GOT3 (cell line): ENCODE data around the gene PRKD1.

Experiments used
- DNase-seq: peaks from one replicate; lab custom pipeline; 2025; ENCODE audit warnings: mixed read lengths; lab: John Stamatoyannopoulos, UW

PRKD1 gene

GRCh38 chr14:29838752-29839151 is 88.9 kb downstream of the PRKD1 start:
- DNase-seq: no peak

- no peak for DNase-seq
These were observed 91.3 kb downstream of the PRKD1 start for GRCh38 chr14:29836395-29836794.

GRCh38 chr14:29832042-29832441 is 95.6 kb downstream of the PRKD1 start:
- no peak for DNase-seq

GRCh38 chr14:29829851-29830250 is 97.8 kb downstream of the PRKD1 start:
- DNase-seq: no peak

- DNase-seq: no peak
These were observed 103.8 kb downstream of the PRKD1 start for GRCh38 chr14:29823816-29824215.

- no peak for DNase-seq
These were observed 105.3 kb downstream of the PRKD1 start for GRCh38 chr14:29822430-29822709.

- DNase-seq: no peak
These were observed 105.8 kb downstream of the PRKD1 start for GRCh38 chr14:29821661-29822429.

- no peak for DNase-seq
These were observed 106.4 kb downstream of the PRKD1 start for GRCh38 chr14:29821242-29821641.

- no peak for DNase-seq
These were observed 106.9 kb downstream of the PRKD1 start for GRCh38 chr14:29820785-29821184.

- no peak for DNase-seq
These were observed 109.8 kb downstream of the PRKD1 start for GRCh38 chr14:29817767-29818405.

GRCh38 chr14:29815016-29815674 is 112.5 kb downstream of the PRKD1 start:
- DNase-seq: no peak

- no peak for DNase-seq
These were observed 113.3 kb downstream of the PRKD1 start for GRCh38 chr14:29814156-29815015.

GRCh38 chr14:29810682-29811081 is 117.0 kb downstream of the PRKD1 start:
- DNase-seq: no peak

GRCh38 chr14:29810064-29810463 is 117.6 kb downstream of the PRKD1 start:
- no peak for DNase-seq

GRCh38 chr14:29806124-29806517 is 121.5 kb downstream of the PRKD1 start:
- DNase-seq: no peak

- no peak for DNase-seq
These were observed 122.1 kb downstream of the PRKD1 start for GRCh38 chr14:29805415-29806123.

- DNase-seq: no peak
These were observed 123.0 kb downstream of the PRKD1 start for GRCh38 chr14:29804481-29805266.

- no peak for DNase-seq
These were observed 124.6 kb downstream of the PRKD1 start for GRCh38 chr14:29803045-29803444.

GRCh38 chr14:29802211-29802610 is 125.4 kb downstream of the PRKD1 start:
- DNase-seq: no peak

- DNase-seq: no peak
These were observed 126.7 kb downstream of the PRKD1 start for GRCh38 chr14:29800961-29801360.
